Panc1 (cell line): ENCODE data around the gene PRODH2. TPM values are rescaled to one million over a fixed set of nuclear protein-coding genes. Genes with fewer than 3 reads are reported as not detected.

Experiments
- ATAC-seq: fragments of 200-7000 bp; cut with Tn5 transposase; 2 replicates; pipeline ENCODE4 v1.9.1; 2020; ENCODE audit warnings: mild to moderate bottlenecking, moderate library complexity
- BruUV-seq: library from RNA; stranded (reverse); fragments of 400-500 nt; replicated peaks from 2 replicates; lab custom pipeline; 2021; lab: Mats Ljungman, UMichigan
- CTCF ChIA-PET: fragments of 300-600 bp; sonication (Branson Sonifier 250); formaldehyde crosslinking; loops from one replicate; lab custom pipeline; 2022; ENCODE audit warnings: antibody characterized with exemption; lab: Charles Lee
- POLR2A ChIA-PET: fragments of 300-600 bp; sonication (Branson Sonifier 250); formaldehyde crosslinking; loops from one replicate; lab custom pipeline; 2022; ENCODE audit warnings: antibody characterized with exemption; lab: Charles Lee
- DNase-seq: peaks from one replicate; pipeline ENCODE4 v3.0.0-alpha.2; 2010; ENCODE audit warnings: low read depth, low spot score
- H3K27ac ChIP-seq: 2 replicates; pipeline ENCODE4 v1.5.1; 2011; ENCODE audit warnings: mild to moderate bottlenecking, low read length, inconsistent platforms
- H3K27me3 ChIP-seq: fragments of 200-500 bp; sonication (Bioruptor generic); 2 replicates; pipeline ENCODE4 v1.6.0; 2014; ENCODE audit warnings: low read length, inconsistent platforms; ENCODE audit not compliant: control insufficient read depth, insufficient read depth
- H3K36me3 ChIP-seq: fragments of 200-500 bp; sonication (Bioruptor generic); 2 replicates; pipeline ENCODE4 v1.5.1; 2014; ENCODE audit warnings: inconsistent platforms, mild to moderate bottlenecking, low read length, moderate library complexity; ENCODE audit not compliant: control insufficient read depth, insufficient read depth
- H3K4me1 ChIP-seq: 2 replicates; pipeline ENCODE4 v1.5.1; 2011; ENCODE audit warnings: inconsistent platforms, mild to moderate bottlenecking, low read length, moderate library complexity; ENCODE audit not compliant: control insufficient read depth, insufficient read depth
- H3K4me3 ChIP-seq, 2 experiments: 2 replicates each; pipeline ENCODE4 v1.5.1; 2011 to 2012; ENCODE audit warnings: low read depth in 2 of 2, low read length in 2 of 2, mild to moderate bottlenecking in 2 of 2, inconsistent platforms in 1 of 2, moderate library complexity in 1 of 2
- H3K9me3 ChIP-seq: fragments of 200-500 bp; sonication (Bioruptor generic); 2 replicates; pipeline ENCODE4 v1.5.1; 2014; ENCODE audit warnings: low read depth, mild to moderate bottlenecking, inconsistent platforms, low read length, moderate library complexity; ENCODE audit not compliant: control insufficient read depth, insufficient read depth
- POLR2AphosphoS5 ChIP-seq: IDR thresholded peaks from 2 replicates; pipeline ENCODE4 v1.6.1; 2012; ENCODE audit warnings: mild to moderate bottlenecking, low read depth, low read length, moderate library complexity
- SIN3A ChIP-seq: IDR thresholded peaks from 2 replicates; pipeline ENCODE4 v1.6.1; 2012; ENCODE audit warnings: low read depth, mild to moderate bottlenecking, low read length, moderate library complexity, borderline replicate concordance; ENCODE audit not compliant: insufficient read depth
- TCF7L2 ChIP-seq: IDR thresholded peaks from 2 replicates; pipeline ENCODE4 v1.6.1; 2011; ENCODE audit warnings: mild to moderate bottlenecking, low read depth, low read length, inconsistent platforms
- in situ Hi-C: cut with HindIII; loops from 2 replicates; pipeline ENCODE4 v1.10.0; 2016; ENCODE audit warnings: low sequenced_read_pairs, low pct_unique_long_range_greater_than_20kb
- intact Hi-C: fragments of 100-400 bp; cut with micrococcal nuclease; formaldehyde crosslinking; loops from one replicate; pipeline ENCODE4 v1.10.0; 2022; ENCODE audit not compliant: unreplicated experiment
- total RNA-seq: library from RNA; stranded (reverse); gene quantifications from one replicate; pipeline ENCODE4 v1.2.1, GENCODE V29; 2021; ENCODE audit not compliant: unreplicated experiment
- TF ChIP-seq, protein P1 (sequence below): fragments of 450-650 bp; IDR thresholded peaks from 2 replicates; pipeline ENCODE4 v1.5.1; 2017; ENCODE audit warnings: mild to moderate bottlenecking
- TF ChIP-seq, protein P2 (sequence below), 2 experiments: IDR thresholded peaks; 2 replicates each; pipeline ENCODE4 v1.6.1; 2011 to 2012; ENCODE audit warnings: low read depth in 2 of 2, control low read depth in 1 of 2, low read length in 1 of 2, mild to moderate bottlenecking in 1 of 2, moderate library complexity in 1 of 2; ENCODE audit not compliant: insufficient read depth in 1 of 2

Gene PRODH2
- total RNA-seq, 1 experiment from 2014 or later = not detected

DNA sequence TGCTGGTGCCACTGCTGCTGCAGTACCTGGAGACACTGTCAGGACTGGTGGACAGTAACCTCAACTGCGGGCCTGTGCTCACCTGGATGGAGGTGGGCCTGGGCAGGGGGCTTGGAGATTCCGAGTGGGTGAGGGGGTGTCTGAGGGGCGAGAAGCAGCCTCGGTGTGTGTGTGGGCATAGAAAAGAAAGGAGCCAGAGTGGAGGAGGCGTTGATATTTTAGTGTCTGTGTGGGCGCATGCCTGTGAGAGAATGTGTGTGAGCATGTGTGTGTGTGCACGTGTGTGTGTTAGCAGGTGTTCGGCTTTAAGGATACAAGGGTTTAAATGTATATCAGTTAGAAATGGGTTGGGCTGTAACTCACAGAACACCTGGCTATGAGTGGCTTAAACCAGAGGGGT lies 33.6 kb downstream of the PRODH2 start:
- H3K4me1 ChIP-seq = peaks cover 11% of the 10 kb centered on the region; the same call in 1 of the 2 replicates
- H3K9me3 ChIP-seq = no peaks in the 10 kb centered on the region

DNA sequence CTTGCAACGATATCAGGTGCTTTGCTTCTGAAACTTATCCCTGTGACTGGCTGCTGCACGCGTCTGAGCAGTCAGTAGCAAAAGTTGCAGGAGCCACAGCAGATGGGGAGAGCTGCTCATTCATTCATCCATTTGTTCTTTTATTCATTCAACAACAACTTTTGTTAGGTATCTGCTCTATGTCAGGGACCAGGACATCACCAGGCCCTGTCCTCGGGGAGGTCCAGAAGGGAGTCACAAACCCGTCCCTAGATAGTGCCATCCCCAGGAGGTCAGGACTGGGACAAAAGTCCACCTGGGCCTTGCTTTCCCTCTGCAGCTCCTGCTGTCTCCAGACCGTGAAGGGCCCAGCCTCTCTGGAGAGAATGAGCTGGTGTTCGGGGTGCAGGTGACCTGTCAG lies 34.7 kb downstream of the PRODH2 start:
- in situ Hi-C loops (no loop called here), intact Hi-C loops (no loop called here)
- CTCF ChIA-PET = no interaction called here
- BruUV-seq = no TSS peak
- Histone ChIP-seq H3K36me3 (no peaks in the 10 kb centered on the region), H3K27ac (no peak overlapping the region), H3K4me1 (peaks cover 11% of the 10 kb centered on the region; the same call in 1 of the 2 replicates), H3K9me3 (no peaks in the 10 kb centered on the region), H3K4me3 (no peak overlapping the region), H3K27me3 (no peaks in the 10 kb centered on the region)
- DNase-seq (no peak), ATAC-seq (no peak)
- TF ChIP-seq TCF7L2 (no peak), SIN3A (no peak), POLR2AphosphoS5 (no peak)
- TF ChIP-seq, protein P1, sequence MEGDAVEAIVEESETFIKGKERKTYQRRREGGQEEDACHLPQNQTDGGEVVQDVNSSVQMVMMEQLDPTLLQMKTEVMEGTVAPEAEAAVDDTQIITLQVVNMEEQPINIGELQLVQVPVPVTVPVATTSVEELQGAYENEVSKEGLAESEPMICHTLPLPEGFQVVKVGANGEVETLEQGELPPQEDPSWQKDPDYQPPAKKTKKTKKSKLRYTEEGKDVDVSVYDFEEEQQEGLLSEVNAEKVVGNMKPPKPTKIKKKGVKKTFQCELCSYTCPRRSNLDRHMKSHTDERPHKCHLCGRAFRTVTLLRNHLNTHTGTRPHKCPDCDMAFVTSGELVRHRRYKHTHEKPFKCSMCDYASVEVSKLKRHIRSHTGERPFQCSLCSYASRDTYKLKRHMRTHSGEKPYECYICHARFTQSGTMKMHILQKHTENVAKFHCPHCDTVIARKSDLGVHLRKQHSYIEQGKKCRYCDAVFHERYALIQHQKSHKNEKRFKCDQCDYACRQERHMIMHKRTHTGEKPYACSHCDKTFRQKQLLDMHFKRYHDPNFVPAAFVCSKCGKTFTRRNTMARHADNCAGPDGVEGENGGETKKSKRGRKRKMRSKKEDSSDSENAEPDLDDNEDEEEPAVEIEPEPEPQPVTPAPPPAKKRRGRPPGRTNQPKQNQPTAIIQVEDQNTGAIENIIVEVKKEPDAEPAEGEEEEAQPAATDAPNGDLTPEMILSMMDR = no peak
- TF ChIP-seq, protein P2, sequence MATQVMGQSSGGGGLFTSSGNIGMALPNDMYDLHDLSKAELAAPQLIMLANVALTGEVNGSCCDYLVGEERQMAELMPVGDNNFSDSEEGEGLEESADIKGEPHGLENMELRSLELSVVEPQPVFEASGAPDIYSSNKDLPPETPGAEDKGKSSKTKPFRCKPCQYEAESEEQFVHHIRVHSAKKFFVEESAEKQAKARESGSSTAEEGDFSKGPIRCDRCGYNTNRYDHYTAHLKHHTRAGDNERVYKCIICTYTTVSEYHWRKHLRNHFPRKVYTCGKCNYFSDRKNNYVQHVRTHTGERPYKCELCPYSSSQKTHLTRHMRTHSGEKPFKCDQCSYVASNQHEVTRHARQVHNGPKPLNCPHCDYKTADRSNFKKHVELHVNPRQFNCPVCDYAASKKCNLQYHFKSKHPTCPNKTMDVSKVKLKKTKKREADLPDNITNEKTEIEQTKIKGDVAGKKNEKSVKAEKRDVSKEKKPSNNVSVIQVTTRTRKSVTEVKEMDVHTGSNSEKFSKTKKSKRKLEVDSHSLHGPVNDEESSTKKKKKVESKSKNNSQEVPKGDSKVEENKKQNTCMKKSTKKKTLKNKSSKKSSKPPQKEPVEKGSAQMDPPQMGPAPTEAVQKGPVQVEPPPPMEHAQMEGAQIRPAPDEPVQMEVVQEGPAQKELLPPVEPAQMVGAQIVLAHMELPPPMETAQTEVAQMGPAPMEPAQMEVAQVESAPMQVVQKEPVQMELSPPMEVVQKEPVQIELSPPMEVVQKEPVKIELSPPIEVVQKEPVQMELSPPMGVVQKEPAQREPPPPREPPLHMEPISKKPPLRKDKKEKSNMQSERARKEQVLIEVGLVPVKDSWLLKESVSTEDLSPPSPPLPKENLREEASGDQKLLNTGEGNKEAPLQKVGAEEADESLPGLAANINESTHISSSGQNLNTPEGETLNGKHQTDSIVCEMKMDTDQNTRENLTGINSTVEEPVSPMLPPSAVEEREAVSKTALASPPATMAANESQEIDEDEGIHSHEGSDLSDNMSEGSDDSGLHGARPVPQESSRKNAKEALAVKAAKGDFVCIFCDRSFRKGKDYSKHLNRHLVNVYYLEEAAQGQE (IDR thresholded peaks at IDR 0.05; ENCODE audit: insufficient read depth in 1 of 2, low read depth in 2 of 2, low read length in 1 of 2) = no peak
- POLR2A ChIA-PET = interaction anchor here (0.6 kb wide), 1 partner anchor 15 kb away, joined by 3 read pairs; no protein-coding TSS in a partner anchor

More for the DNA sequence above, 33.6 kb downstream of the PRODH2 start:
- CTCF ChIA-PET = no interaction called here
- TF ChIP-seq, protein P1 = no peak
- TF ChIP-seq TCF7L2 = no peak
- no peak for TF ChIP-seq POLR2AphosphoS5
- TF ChIP-seq, protein P2 (IDR thresholded peaks at IDR 0.05; ENCODE audit: insufficient read depth in 1 of 2, low read depth in 2 of 2, low read length in 1 of 2) = no peak
- TF ChIP-seq SIN3A = no peak
- POLR2A ChIA-PET = no interaction called here
- DNase-seq (no peak), ATAC-seq (no peak)
- H3K27ac ChIP-seq = no peak overlapping the region
- H3K27me3 ChIP-seq = no peaks in the 10 kb centered on the region
- in situ Hi-C loops = no loop called here
- H3K36me3 ChIP-seq = no peaks in the 10 kb centered on the region
- BruUV-seq = no TSS peak
- intact Hi-C loops = no loop called here
- no peak overlapping the region for H3K4me3 ChIP-seq
